Nephron (organoid): Measurements from ENCODE around the gene CNTN4.

Experiments
- H3K27ac Mint-ChIP-seq, 3 experiments: 2 replicates each; pipeline ENCODE4 v1.8.0; 2020; ENCODE audit warnings: mixed read lengths in 3 of 3, mild to moderate bottlenecking in 2 of 3, moderate library complexity in 1 of 3
- H3K27me3 Mint-ChIP-seq: 2 replicates; pipeline ENCODE4 v1.8.0; 2021; ENCODE audit warnings: low read depth, mild to moderate bottlenecking, moderate library complexity, mixed read lengths
- H3K36me3 Mint-ChIP-seq: 2 replicates; pipeline ENCODE4 v1.8.0; 2020; ENCODE audit warnings: low read depth, mixed read lengths
- H3K4me1 Mint-ChIP-seq: 2 replicates; pipeline ENCODE4 v1.8.0; 2020; ENCODE audit warnings: mixed read lengths
- H3K4me3 Mint-ChIP-seq, 3 experiments: 2 replicates each; pipeline ENCODE4 v1.8.0; 2020; ENCODE audit warnings: mild to moderate bottlenecking in 3 of 3, mixed read lengths in 3 of 3, moderate library complexity in 2 of 3
- H3K9me3 Mint-ChIP-seq: 2 replicates; pipeline ENCODE4 v1.8.0; 2020; ENCODE audit warnings: mixed read lengths
- TF ChIP-seq, protein P1 (sequence below), 3 experiments: fragments of 200-600 bp; sonication (generic); IDR thresholded peaks; one replicate each; pipeline ENCODE4 v1.5.0; 2021; ENCODE audit warnings: antibody characterized with exemption in 3 of 3; ENCODE audit not compliant: unreplicated experiment in 3 of 3

CNTN4 gene

DNA sequence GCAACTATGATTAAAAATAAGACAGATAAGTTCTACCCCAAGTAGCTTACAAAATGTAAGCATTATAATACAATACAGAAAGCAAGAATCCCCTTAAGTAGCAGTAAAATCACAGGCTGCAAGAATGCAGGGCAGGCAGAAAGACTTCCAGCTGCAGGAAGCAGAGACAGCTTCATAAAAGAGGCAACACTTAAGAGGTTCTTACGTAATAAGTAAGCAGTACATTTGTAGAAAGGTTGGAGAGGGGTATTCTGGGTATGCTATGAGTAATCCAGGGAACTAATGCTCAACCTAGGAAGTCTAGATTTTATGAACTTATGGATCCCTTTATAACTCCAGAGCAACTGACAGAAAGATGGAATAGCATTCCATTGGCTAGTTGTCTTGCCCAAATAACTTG is 859.9 kb downstream of the CNTN4 start:
- H3K36me3 Mint-ChIP-seq: no peaks in the 10 kb centered on the region
- H3K9me3 Mint-ChIP-seq: peaks cover 5% of the 10 kb centered on the region
- H3K4me1 Mint-ChIP-seq: peaks cover 23% of the 10 kb centered on the region
- H3K4me3 Mint-ChIP-seq: no peak overlapping the region
- TF ChIP-seq, protein P1, sequence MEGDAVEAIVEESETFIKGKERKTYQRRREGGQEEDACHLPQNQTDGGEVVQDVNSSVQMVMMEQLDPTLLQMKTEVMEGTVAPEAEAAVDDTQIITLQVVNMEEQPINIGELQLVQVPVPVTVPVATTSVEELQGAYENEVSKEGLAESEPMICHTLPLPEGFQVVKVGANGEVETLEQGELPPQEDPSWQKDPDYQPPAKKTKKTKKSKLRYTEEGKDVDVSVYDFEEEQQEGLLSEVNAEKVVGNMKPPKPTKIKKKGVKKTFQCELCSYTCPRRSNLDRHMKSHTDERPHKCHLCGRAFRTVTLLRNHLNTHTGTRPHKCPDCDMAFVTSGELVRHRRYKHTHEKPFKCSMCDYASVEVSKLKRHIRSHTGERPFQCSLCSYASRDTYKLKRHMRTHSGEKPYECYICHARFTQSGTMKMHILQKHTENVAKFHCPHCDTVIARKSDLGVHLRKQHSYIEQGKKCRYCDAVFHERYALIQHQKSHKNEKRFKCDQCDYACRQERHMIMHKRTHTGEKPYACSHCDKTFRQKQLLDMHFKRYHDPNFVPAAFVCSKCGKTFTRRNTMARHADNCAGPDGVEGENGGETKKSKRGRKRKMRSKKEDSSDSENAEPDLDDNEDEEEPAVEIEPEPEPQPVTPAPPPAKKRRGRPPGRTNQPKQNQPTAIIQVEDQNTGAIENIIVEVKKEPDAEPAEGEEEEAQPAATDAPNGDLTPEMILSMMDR (IDR thresholded peaks at IDR 0.05; ENCODE audit: unreplicated experiment in 3 of 3): no peak
- H3K27ac Mint-ChIP-seq: peak overlapping the region; percentile 82 to 91 (median 86)
- no peaks in the 10 kb centered on the region for H3K27me3 Mint-ChIP-seq

DNA sequence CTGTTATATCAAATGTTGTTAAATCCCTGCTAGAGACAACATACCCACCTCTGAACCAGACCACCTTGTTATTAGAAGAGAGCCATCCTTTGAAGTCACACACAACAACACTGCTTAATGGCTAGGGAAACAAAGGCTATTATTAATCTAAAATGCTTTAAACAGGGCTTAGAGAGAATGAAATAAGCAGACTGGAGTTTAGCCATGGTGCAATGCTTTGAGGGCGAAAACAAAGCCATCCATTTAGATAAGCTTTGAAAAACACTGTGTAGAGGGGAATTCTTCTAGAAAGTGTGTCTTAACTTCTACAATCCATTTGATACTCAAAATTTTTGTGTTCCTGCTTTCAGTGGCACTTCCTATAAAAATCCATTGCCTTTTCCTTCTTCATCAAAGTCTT is 862.9 kb downstream of the CNTN4 start:
- Mint-ChIP-seq H3K4me1 (peaks cover 36% of the 10 kb centered on the region), H3K27ac (peak overlapping the region; percentile 73 to 98 (median 96)), H3K36me3 (no peaks in the 10 kb centered on the region), H3K9me3 (peaks cover 5% of the 10 kb centered on the region), H3K4me3 (no peak overlapping the region), H3K27me3 (no peaks in the 10 kb centered on the region)
- TF ChIP-seq, protein P1 (IDR thresholded peaks at IDR 0.05; ENCODE audit: unreplicated experiment in 3 of 3): no peak

DNA sequence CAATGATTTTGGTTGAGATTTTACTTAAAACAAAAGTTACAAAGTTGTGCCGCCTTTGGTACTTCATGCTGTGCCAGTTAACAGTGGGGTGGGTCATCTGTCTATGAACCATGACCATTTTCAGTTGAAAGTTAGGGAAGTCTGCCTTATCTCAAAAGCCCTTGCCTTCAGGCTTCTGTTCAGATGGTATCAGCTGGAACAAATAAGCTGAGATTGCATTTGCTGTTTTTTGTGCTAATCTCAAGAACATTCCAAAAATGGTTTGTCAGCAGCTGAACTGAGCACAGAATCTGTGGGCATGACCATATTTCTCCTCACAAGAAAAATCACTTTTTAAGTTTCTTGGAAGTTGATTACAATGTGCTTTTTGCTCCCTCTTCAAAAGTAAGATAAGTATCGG is 869.2 kb downstream of the CNTN4 start:
- H3K9me3 Mint-ChIP-seq: no peaks in the 10 kb centered on the region
- no peaks in the 10 kb centered on the region for H3K27me3 Mint-ChIP-seq
- H3K27ac Mint-ChIP-seq: peak overlapping the region; percentile 94 to 96 (median 94)
- H3K4me3 Mint-ChIP-seq: no peak overlapping the region
- H3K4me1 Mint-ChIP-seq: peaks cover 30% of the 10 kb centered on the region
- TF ChIP-seq, protein P1 (IDR thresholded peaks at IDR 0.05; ENCODE audit: unreplicated experiment in 3 of 3): no peak
- H3K36me3 Mint-ChIP-seq: no peaks in the 10 kb centered on the region

DNA sequence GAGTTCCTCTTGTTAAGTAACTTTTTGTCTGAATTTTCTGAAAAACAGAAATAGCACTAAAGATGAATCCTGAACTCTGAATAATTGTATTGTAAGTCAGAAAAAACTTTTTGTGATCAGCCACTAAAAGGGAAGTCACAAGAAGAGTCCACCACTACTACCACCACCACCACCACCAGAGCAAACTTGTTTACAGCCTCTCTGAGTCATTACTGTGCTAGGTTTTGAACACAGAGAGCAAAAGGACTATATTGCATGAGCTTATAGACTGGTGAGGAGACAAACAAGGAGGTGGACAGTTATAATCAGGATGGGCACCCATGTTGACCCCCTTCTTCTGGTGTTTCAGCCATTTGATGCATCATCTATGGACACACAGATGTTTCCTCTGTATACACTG is 869.8 kb downstream of the CNTN4 start:
- no peaks in the 10 kb centered on the region for H3K36me3 Mint-ChIP-seq
- peak overlapping the region; percentile 94 to 96 (median 94) for H3K27ac Mint-ChIP-seq
- TF ChIP-seq, protein P1 (IDR thresholded peaks at IDR 0.05; ENCODE audit: unreplicated experiment in 3 of 3): no peak
- H3K4me1 Mint-ChIP-seq: peaks cover 30% of the 10 kb centered on the region
- H3K4me3 Mint-ChIP-seq: no peak overlapping the region
- H3K27me3 Mint-ChIP-seq: no peaks in the 10 kb centered on the region
- no peaks in the 10 kb centered on the region for H3K9me3 Mint-ChIP-seq

DNA sequence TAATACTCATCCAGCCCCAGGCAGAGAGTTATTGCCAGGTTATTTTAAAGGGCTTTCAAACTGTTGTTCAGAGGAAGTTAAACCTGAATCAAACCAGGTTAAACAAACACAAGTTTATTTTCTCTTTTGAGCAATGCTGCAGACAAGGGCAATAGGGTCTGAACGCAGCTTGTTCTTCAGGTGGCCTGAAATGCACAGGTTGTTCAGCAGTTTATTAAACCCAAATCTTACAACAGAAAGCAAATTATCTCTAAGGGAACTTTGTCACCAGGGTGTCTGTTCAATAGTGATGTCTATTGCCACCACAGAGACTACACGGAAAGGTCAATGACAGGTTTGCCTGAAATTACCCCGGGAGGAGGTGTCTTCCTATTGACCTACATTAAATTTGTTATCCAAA is 877.5 kb downstream of the CNTN4 start:
- H3K27me3 Mint-ChIP-seq: no peaks in the 10 kb centered on the region
- H3K36me3 Mint-ChIP-seq: peaks cover 4% of the 10 kb centered on the region
- no peak overlapping the region for H3K4me3 Mint-ChIP-seq

DNA sequence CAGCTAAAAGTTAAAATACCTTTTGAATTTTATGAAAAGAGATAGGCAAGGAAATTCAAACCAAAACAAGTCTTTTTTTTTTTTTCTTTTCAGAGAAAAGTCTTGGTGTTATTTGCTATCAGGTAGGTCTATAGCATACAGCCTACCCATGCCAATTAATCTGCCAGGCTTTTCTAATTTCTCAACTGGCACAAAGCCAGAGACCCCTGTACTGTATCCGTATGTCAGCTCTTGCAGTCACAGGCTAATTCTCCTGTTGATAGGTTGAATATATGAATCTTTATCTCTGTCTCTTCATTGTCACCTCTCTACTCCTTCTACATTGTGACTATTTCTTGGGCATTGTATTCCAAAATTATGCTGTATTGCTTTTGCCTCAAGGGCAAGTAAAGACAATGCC is 878.1 kb downstream of the CNTN4 start:
- H3K36me3 Mint-ChIP-seq: peaks cover 4% of the 10 kb centered on the region
- H3K4me3 Mint-ChIP-seq: no peak overlapping the region
- no peaks in the 10 kb centered on the region for H3K9me3 Mint-ChIP-seq
- H3K27ac Mint-ChIP-seq: no peak overlapping the region
- TF ChIP-seq, protein P1 (IDR thresholded peaks at IDR 0.05; ENCODE audit: unreplicated experiment in 3 of 3): no peak
- H3K4me1 Mint-ChIP-seq: peaks cover 27% of the 10 kb centered on the region
- H3K27me3 Mint-ChIP-seq: no peaks in the 10 kb centered on the region

More for the DNA sequence above, 877.5 kb downstream of the CNTN4 start:
- Mint-ChIP-seq H3K27ac (no peak overlapping the region), H3K4me1 (peaks cover 27% of the 10 kb centered on the region), H3K9me3 (no peaks in the 10 kb centered on the region)
- TF ChIP-seq, protein P1 (IDR thresholded peaks at IDR 0.05; ENCODE audit: unreplicated experiment in 3 of 3): no peak
